HepG2 (cell line): ENCODE measurements around the gene ABCA4. TPM values are rescaled to one million over a fixed set of nuclear protein-coding genes. Genes with fewer than 3 reads are reported as not detected.

Source experiments
- ATAC-seq: fragments of 200-7000 bp; cut with Tn5 transposase; 3 replicates; pipeline ENCODE4 v1.9.1; 2020; ENCODE audit warnings: mild to moderate bottlenecking, moderate library complexity
- BruUV-seq: library from RNA; stranded (reverse); fragments of 400-500 nt; replicated peaks from 2 replicates; lab custom pipeline; 2021; lab: Mats Ljungman, UMichigan
- CTCF ChIA-PET: fragments of 300-600 bp; formaldehyde crosslinking; extraction: SDS; loops from one replicate; lab custom pipeline; 2021; ENCODE audit warnings: low total read pairs, inconsistent platforms, low intra/inter-chr PET ratio; lab: Yijun Ruan, JAX
- POLR2A ChIA-PET: fragments of 350-600 bp; sonication (Branson Sonifier 250); formaldehyde crosslinking; loops from one replicate; lab custom pipeline; 2020; ENCODE audit warnings: antibody characterized with exemption, inconsistent platforms; lab: Yijun Ruan, JAX
- DNase-seq: peaks from one replicate; pipeline ENCODE4 v3.0.0-alpha.2; 2015; ENCODE audit warnings: low spot score
- FAIRE-seq: peaks from 3 replicates; lab custom pipeline; 2011; peaks lifted over from hg19 to GRCh38; lab: Jason Lieb, UNC
- H2AFZ ChIP-seq: one replicate; pipeline ENCODE4 v1.6.1; 2011; ENCODE audit warnings: low read length, inconsistent platforms
- H3K27ac ChIP-seq: fragments of 300-600 bp; 3 replicates; pipeline ENCODE4 v1.8.0; 2011; ENCODE audit warnings: mixed run types, mild to moderate bottlenecking, mixed read lengths, low read length, inconsistent platforms; ENCODE audit not compliant: insufficient read depth; ENCODE audit errors: extremely low read length
- H3K27me3 ChIP-seq, 2 experiments: fragments of 200-600 bp in 1 of 2; 2 replicates in 1 of 2; 3 replicates in 1 of 2; pipeline versions ENCODE4 v1.6.0 to v1.8.0; 2011; ENCODE audit warnings: low read length in 2 of 2, mild to moderate bottlenecking in 2 of 2, moderate library complexity in 2 of 2, inconsistent platforms in 1 of 2; ENCODE audit not compliant: insufficient read depth in 2 of 2, control insufficient read depth in 1 of 2
- H3K36me3 ChIP-seq, 2 experiments: fragments of 200-600 bp in 1 of 2; replicated peaks in 1 of 2; 2 replicates in 1 of 2; 3 replicates in 1 of 2; pipeline versions ENCODE4 v1.5.1 to v1.8.0; 2011; ENCODE audit warnings: low read length in 2 of 2, inconsistent platforms in 1 of 2; ENCODE audit not compliant: insufficient read depth in 2 of 2, control insufficient read depth in 1 of 2
- H3K4me1 ChIP-seq: 2 replicates; pipeline ENCODE4 v1.5.1; 2012; ENCODE audit warnings: low read length, inconsistent platforms; ENCODE audit not compliant: insufficient read depth
- H3K4me2 ChIP-seq: 2 replicates; pipeline ENCODE4 v1.6.0; 2011; ENCODE audit warnings: low read depth, low read length, inconsistent platforms
- H3K4me3 ChIP-seq, 3 experiments: fragments of 200-600 bp in 1 of 3; sonication (generic), shearing (Covaris generic) in 1 of 3; replicated peaks in 1 of 3; 2 replicates each; pipeline ENCODE4 v1.5.1; 2011 to 2016; ENCODE audit warnings: low read length in 3 of 3, inconsistent platforms in 2 of 3, low read depth in 2 of 3, mild to moderate bottlenecking in 2 of 3, control low read depth in 1 of 3, mixed read lengths in 1 of 3; ENCODE audit not compliant: insufficient read depth in 1 of 3
- H3K79me2 ChIP-seq: one replicate; pipeline ENCODE4 v1.6.1; 2011; ENCODE audit warnings: low read length, inconsistent platforms; ENCODE audit not compliant: insufficient read depth
- H3K9ac ChIP-seq: 2 replicates; pipeline ENCODE4 v1.6.0; 2011; ENCODE audit warnings: mild to moderate bottlenecking, low read depth, low read length, inconsistent platforms; ENCODE audit not compliant: insufficient read depth
- H3K9me3 ChIP-seq: 2 replicates; pipeline ENCODE4 v1.5.1; 2012; ENCODE audit warnings: mild to moderate bottlenecking, low read length
- H4K20me1 ChIP-seq: 2 replicates; pipeline ENCODE4 v1.6.0; 2011; ENCODE audit warnings: inconsistent platforms, mild to moderate bottlenecking, low read length, moderate library complexity; ENCODE audit not compliant: insufficient read depth
- AKNA ChIP-seq: sonication (generic); formaldehyde crosslinking; IDR thresholded peaks from 2 replicates; pipeline ENCODE4 v1.4.0; 2020; ENCODE audit warnings: missing genetic modification reagents, borderline replicate concordance
- BRF2 ChIP-seq: sonication (generic); formaldehyde crosslinking; IDR thresholded peaks from 2 replicates; pipeline ENCODE4 v1.8.1; 2022; ENCODE audit warnings: mild to moderate bottlenecking, missing genetic modification reagents
- CREBL2 ChIP-seq: sonication (generic); formaldehyde crosslinking; IDR thresholded peaks from 2 replicates; pipeline ENCODE4 v1.8.1; 2023; ENCODE audit warnings: missing genetic modification reagents, mild to moderate bottlenecking, borderline replicate concordance
- GATA4 ChIP-seq: sonication (generic); IDR thresholded peaks from 2 replicates; pipeline ENCODE4 v1.6.1; 2016; ENCODE audit warnings: antibody characterized with exemption, low read depth, borderline replicate concordance
- HMGXB3 ChIP-seq: sonication (generic); formaldehyde crosslinking; IDR thresholded peaks from 2 replicates; pipeline ENCODE4 v1.4.0; 2020; ENCODE audit warnings: missing genetic modification reagents, borderline replicate concordance
- NFKBIZ ChIP-seq: IDR thresholded peaks from 2 replicates; pipeline ENCODE4 v1.6.1; 2018; ENCODE audit warnings: missing genetic modification reagents, missing compliant biosample characterization
- PHF21A ChIP-seq: sonication (generic); formaldehyde crosslinking; IDR thresholded peaks from 2 replicates; pipeline ENCODE4 v1.5.0; 2020; ENCODE audit warnings: mild to moderate bottlenecking, missing genetic modification reagents
- PLSCR1 ChIP-seq: sonication (generic); formaldehyde crosslinking; IDR thresholded peaks from 2 replicates; pipeline ENCODE4 v1.5.0; 2020; ENCODE audit warnings: missing genetic modification reagents, mild to moderate bottlenecking, borderline replicate concordance
- ZNF230 ChIP-seq: sonication (generic); formaldehyde crosslinking; IDR thresholded peaks from 2 replicates; pipeline ENCODE4 v1.4.0; 2020; ENCODE audit warnings: mild to moderate bottlenecking, missing genetic modification reagents
- ZNF772 ChIP-seq: sonication (generic); formaldehyde crosslinking; IDR thresholded peaks from 2 replicates; pipeline ENCODE4 v1.5.0; 2020; ENCODE audit warnings: mild to moderate bottlenecking, missing genetic modification reagents
- WGBS: methylation state at CpG from one replicate; pipeline ENCODE4 v1.1.6; 2017; ENCODE audit warnings: low lambda C conversion rate; 5-methylcytosine and 5-hydroxymethylcytosine counted together
- in situ Hi-C: cut with HindIII; loops from 2 replicates; pipeline ENCODE4 v1.10.0; 2017; ENCODE audit warnings: low pct_unique_long_range_greater_than_20kb; ENCODE audit not compliant: extremely low pct_ligation_motif_present
- intact Hi-C: fragments of 100-400 bp; cut with micrococcal nuclease; formaldehyde crosslinking; loops from one replicate; pipeline ENCODE4 v1.10.0; 2022; ENCODE audit not compliant: unreplicated experiment
- polyA plus RNA-seq, 8 experiments: library from polyadenylated mRNA; depleted of rRNA in 3 of 8; stranded (reverse) in 7 of 8; unstranded in 1 of 8; fragments of >200 nt; fragmentation: Illumina TruSeq in 4 of 8; extraction: Trizol in 4 of 8; gene quantifications; 2 replicates each; pipeline versions ENCODE4 v1.2.1 to v1.2.3, GENCODE V29; 2011 to 2016; ENCODE audit warnings: low read depth in 4 of 8, missing spikeins in 1 of 8, mixed read lengths in 1 of 8; ENCODE audit not compliant: insufficient read depth in 1 of 8
- total RNA-seq, 5 experiments: library from RNA; depleted of rRNA; stranded (reverse); fragments of >200 nt; fragmentation: Illumina TruSeq; extraction: Trizol; gene quantifications; 2 replicates each; pipeline ENCODE4 v1.2.3, GENCODE V29; 2016; ENCODE audit warnings: low read depth in 1 of 5

ABCA4 gene
- total and polyA plus RNA-seq, 2 of the 13 experiments (the other 11 are each of a cell fraction or from before 2014, with no cell fraction given) = 0.24 to 0.67 TPM

- TF ChIP-seq AKNA (CRISPR knock-in tag) = no peak
- TF ChIP-seq BRF2 (CRISPR knock-in tag) = no peak
- TF ChIP-seq CREBL2 (CRISPR knock-in tag) = no peak
- TF ChIP-seq GATA4 = no peak
These were observed 123.2 kb downstream of the ABCA4 start (continued) for GRCh38 chr1:93997756-93998155.

GRCh38 chr1:93995837-93996536 is 125.0 kb downstream of the ABCA4 start:
- no peaks in the 10 kb centered on the region for H3K36me3 ChIP-seq
- H3K4me2 ChIP-seq = no peak overlapping the region
- no peaks in the 10 kb centered on the region for H4K20me1 ChIP-seq
- H3K9ac ChIP-seq = no peak overlapping the region
- H3K4me1 ChIP-seq = peaks cover 17% of the 10 kb centered on the region
- CTCF ChIA-PET = no interaction called here
- no peak overlapping the region for H3K4me3 ChIP-seq
- in situ Hi-C loops (no loop called here), intact Hi-C loops (no loop called here)
- ATAC-seq (no peak), FAIRE-seq (no peak), DNase-seq (no peak)
- 0% methylated on average over 3 of the region's 5 CpGs for whole genome bisulfite sequencing
- H3K27me3 ChIP-seq = peaks cover 0 to 3% of the 10 kb centered on the region in 2 experiments; a peak in 1 of 5 replicates
- no peak overlapping the region for H3K27ac ChIP-seq
- no peak overlapping the region for H2AFZ ChIP-seq
- BruUV-seq = no TSS peak
- POLR2A ChIA-PET = no interaction called here
- H3K9me3 ChIP-seq = no peaks in the 10 kb centered on the region
- H3K79me2 ChIP-seq = no peaks in the 10 kb centered on the region
- TF ChIP-seq ZNF772 (CRISPR knock-in tag) = no peak
- no peak for TF ChIP-seq HMGXB3
- no peak for TF ChIP-seq PLSCR1
- TF ChIP-seq NFKBIZ (CRISPR knock-in tag) = no peak
- no peak for TF ChIP-seq PHF21A (CRISPR knock-in tag)
- TF ChIP-seq ZNF230 (CRISPR knock-in tag) = no peak
